GM19438 (cell line): ENCODE measurements around the gene CMC4.

Experiments used
- ATAC-seq: cut with Tn5 transposase; IDR thresholded peaks from one replicate; pipeline ENCODE4 v1.9.1; 2021; ENCODE audit warnings: low read depth; ENCODE audit not compliant: unreplicated experiment

Gene CMC4

GRCh38 chrX:155055494-155055893, 15.4 kb downstream of the CMC4 start:
- ATAC-seq = no peak

DNA sequence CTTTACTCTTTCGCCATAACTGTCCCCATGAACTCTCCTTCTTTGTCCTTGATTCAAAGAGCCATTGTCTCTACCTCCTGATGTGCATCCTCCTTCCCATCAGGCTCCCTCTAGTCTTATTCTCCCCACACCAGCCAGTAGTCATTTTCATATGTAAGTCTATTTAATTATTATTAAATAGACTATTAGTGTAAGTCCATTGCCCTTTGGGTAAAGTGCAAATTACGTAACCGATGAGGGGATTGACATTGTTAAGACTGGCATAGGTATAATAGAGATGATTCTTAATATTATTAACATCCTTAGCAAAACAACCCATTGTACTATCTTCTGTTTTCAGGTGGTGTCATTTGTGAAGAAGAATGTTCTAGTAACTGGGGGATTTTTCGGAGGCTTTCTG, 16.7 kb downstream of the CMC4 start:
- no peak for ATAC-seq

DNA sequence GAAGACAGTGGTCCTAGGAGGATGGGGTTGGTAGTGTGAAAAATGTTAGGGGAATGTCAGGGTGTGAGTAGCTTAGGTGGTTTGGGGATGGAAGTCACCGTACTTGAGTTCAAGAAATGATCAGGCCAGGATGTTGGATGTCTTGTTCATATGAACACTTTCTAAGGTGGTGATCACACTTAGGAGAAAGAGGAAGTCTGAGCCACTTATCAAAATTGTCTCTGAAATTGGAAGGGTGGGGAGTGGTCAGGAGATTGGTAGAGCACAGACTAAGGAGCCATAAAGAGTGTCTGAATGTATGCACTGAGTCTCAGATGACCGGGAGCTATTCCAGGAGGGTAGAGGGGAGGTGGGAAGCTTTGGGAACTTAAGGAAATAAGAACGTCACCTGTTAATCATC, 17.3 kb downstream of the CMC4 start:
- ATAC-seq = no peak

DNA sequence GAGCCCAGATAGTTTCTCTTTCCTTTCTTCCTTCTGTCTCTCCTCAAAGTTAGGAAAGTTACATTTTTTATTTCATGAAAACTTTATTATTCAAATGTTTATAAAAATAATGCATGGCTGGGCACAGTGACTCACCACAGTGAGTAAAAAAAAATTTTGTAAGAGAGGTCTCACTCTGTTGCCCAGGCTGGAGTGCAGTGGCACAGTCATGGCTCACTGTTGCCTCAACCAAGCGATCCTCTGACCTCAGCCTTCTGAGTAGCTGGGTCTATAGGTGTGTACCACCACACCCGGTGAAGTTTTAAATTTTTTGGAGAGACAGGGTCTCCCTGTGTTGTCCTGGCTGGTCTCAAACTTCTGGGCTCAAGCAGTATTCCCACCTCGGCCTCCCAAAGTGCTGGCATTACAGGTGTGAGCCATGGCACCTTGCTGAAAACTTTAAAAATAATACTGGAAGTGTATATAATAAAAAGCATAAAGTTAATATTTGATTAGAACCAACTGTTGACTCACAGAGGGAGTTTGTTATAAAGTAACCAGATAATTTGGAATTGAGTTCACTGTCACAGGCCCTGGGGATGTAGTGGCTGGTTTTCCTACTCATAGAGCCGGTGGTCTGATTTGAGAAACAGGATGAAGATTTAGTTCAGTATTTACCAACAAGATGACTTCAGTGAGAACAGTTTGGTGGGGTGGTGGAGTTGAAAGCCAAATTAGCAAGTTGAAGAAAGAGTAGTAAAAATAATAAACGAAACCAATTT, 18.0 kb downstream of the CMC4 start:
- ATAC-seq = no peak

GRCh38 chrX:155048977-155049619, 21.8 kb downstream of the CMC4 start:
- ATAC-seq = no peak

GRCh38 chrX:155046811-155047528, 24.0 kb downstream of the CMC4 start:
- ATAC-seq = no peak

DNA sequence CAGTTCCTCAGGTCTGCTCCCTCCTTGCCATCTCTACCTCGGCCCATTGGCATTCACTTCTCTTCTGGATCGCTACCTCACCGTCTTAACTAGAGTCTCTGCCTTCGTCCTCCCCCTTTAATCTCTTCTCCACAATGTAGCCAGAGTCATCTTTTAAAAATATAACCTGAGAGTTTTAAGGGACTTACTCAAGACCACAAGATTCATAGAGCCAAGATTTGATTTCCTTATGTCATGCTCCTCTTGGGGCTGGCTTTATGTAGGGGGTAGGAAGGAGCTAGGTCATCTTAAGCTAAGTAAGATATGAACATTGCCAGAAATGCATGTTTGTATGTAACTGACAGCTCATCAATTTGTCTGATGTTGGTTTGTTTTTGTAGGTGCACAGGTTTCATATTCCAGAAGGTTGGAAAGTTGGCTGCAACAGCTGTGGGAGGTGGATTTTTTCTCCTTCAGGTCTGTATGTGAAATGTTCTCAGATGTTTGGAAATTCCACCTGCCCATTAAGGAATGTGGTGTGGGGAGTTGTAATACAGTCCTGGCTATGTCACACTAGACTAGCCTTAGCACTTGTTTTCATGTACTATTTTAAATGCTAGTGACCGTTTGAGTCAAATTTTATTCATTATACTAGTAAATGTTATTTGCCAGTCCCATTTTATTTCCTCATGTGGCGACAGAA, 24.7 kb downstream of the CMC4 start:
- no peak for ATAC-seq

DNA sequence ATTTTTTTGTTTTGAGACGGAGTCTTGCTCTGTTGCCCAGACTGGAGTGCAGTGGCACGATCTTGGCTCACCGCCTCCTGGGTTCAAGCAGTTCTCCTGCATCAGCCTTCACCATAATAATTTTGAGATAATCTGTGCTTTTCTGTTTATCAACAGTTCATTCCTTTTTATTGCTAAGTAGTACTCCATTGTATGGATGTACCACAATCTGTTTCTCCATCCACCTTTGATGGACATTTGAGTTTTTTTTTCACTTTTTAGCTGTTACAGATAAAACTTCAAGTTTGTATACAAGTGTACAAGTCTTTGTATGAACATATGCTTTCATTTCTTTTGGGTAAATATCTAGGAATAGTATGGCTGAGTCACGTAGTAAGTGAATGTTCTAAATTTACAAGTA, 35.2 kb downstream of the CMC4 start:
- no peak for ATAC-seq

- ATAC-seq = no peak
Measured at GRCh38 chrX:155031657-155032056, 39.3 kb downstream of the CMC4 start.

GRCh38 chrX:155028877-155029291, 42.1 kb downstream of the CMC4 start:
- ATAC-seq = no peak

- no peak for ATAC-seq
Measured at GRCh38 chrX:155028129-155028528, 42.8 kb downstream of the CMC4 start.

DNA sequence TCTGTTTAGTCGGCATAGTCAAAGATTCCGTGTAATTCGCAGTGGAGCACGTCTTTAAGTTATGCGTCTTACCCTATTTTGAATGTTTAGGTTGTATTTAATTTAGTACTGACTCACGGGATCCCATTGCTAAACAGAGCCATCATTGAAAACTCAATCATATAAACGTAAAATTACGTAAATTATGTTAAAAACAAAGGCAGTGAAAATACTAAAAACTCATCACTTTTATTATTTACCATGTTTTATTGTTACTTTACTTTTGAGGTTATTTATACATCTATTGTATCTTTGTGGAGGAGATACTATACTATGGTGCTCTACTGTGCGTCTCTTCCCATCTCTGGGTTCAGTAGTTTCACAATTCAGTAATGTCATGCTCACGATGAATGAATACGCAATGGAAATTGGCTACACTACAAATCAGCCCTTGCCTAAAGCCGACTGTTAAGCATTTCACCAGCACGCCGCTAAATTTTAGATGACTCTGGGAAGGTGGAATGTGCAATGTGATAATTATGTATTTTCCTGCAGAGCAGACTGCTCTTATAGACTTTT, 43.3 kb downstream of the CMC4 start:
- ATAC-seq = no peak

GRCh38 chrX:155026727-155027508, 44.0 kb downstream of the CMC4 start, which contains the start of gene FUNDC2:
Gene FUNDC2 (plus strand): TSS chrX:155026844. CDS start chrX:155026939, 95 bp downstream.
- peak; percentile 85 for ATAC-seq

- ATAC-seq = no peak
Measured at GRCh38 chrX:155026420-155026726, 44.6 kb downstream of the CMC4 start.

- no peak for ATAC-seq
Measured at GRCh38 chrX:155023907-155024833, 46.8 kb downstream of the CMC4 start.

DNA sequence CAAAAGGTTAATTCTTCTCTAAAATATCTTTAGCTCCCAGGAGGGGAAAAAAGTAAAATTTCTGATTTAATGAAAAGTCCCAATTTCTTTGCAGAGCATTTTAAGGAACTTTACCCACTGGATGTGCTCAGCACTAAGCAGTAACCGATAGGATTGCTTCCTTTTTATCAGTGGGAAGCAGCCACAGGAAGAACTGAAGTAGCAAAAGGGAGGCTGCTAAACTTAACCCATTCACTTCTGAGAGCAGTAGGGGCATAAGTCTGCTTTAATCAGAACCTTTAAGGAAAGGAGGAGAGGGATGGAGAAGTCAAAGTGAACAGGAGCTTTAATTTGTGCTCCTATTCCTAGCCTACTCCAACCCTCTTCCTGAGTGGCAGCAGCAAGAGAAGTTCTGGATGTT, 48.4 kb downstream of the CMC4 start, which contains the start of gene F8:
TSS of gene F8 (minus strand) at position 139 of the 400 bp plus-strand sequence. CDS start 171 bp downstream, outside the sequence.
- no peak for ATAC-seq

GRCh38 chrX:155020591-155020990, 50.3 kb downstream of the CMC4 start:
- ATAC-seq = no peak
